Astrocyte (in vitro differentiated cells and primary cell): ENCODE data around the gene PATL2. TPM values are rescaled to one million over a fixed set of nuclear protein-coding genes. Genes with fewer than 3 reads are reported as not detected.

Experiments used
- DNase-seq: peaks from one replicate; pipeline ENCODE4 v3.0.0-alpha.2; 2010; ENCODE audit warnings: low read depth
- FAIRE-seq: peaks from 2 replicates; lab custom pipeline; 2011; peaks lifted over from hg19 to GRCh38; lab: Jason Lieb, UNC
- H2AFZ ChIP-seq: 2 replicates; pipeline ENCODE4 v1.6.0; 2012; ENCODE audit warnings: low read depth, low read length, inconsistent platforms
- H3K27ac ChIP-seq: 2 replicates; pipeline ENCODE4 v1.5.1; 2011; ENCODE audit warnings: low read depth, low read length, inconsistent platforms
- H3K27me3 ChIP-seq: 2 replicates; pipeline ENCODE4 v1.6.0; 2011; ENCODE audit warnings: low read length, inconsistent platforms; ENCODE audit not compliant: insufficient read depth
- H3K36me3 ChIP-seq: 2 replicates; pipeline ENCODE4 v1.5.1; 2011; ENCODE audit warnings: low read length, inconsistent platforms; ENCODE audit not compliant: insufficient read depth
- H3K4me1 ChIP-seq: 2 replicates; pipeline ENCODE4 v1.5.1; 2011; ENCODE audit warnings: low read length, inconsistent platforms; ENCODE audit not compliant: insufficient read depth
- H3K4me2 ChIP-seq: 2 replicates; pipeline ENCODE4 v1.6.0; 2012; ENCODE audit warnings: low read length, inconsistent platforms
- H3K4me3 ChIP-seq: 2 replicates; pipeline ENCODE4 v1.5.1; 2011; ENCODE audit warnings: low read depth, mild to moderate bottlenecking, low read length, inconsistent platforms; ENCODE audit not compliant: insufficient read depth
- H3K79me2 ChIP-seq: 2 replicates; pipeline ENCODE4 v1.6.0; 2012; ENCODE audit warnings: mild to moderate bottlenecking, low read length, inconsistent platforms; ENCODE audit not compliant: insufficient read depth
- H3K9ac ChIP-seq: 2 replicates; pipeline ENCODE4 v1.6.0; 2012; ENCODE audit warnings: mild to moderate bottlenecking, low read length, inconsistent platforms
- H3K9me3 ChIP-seq: 2 replicates; pipeline ENCODE4 v1.5.1; 2012; ENCODE audit warnings: low read depth, mild to moderate bottlenecking, low read length, inconsistent platforms; ENCODE audit not compliant: insufficient read depth
- H4K20me1 ChIP-seq: 2 replicates; pipeline ENCODE4 v1.6.0; 2012; ENCODE audit warnings: low read length, inconsistent platforms; ENCODE audit not compliant: insufficient read depth
- H3K27ac Mint-ChIP-seq: one replicate; pipeline ENCODE4 v1.8.0; 2021; ENCODE audit warnings: mild to moderate bottlenecking, mixed read lengths; ENCODE audit not compliant: unreplicated experiment
- H3K27me3 Mint-ChIP-seq: one replicate; pipeline ENCODE4 v1.8.0; 2021; ENCODE audit warnings: low read depth, mixed read lengths; ENCODE audit not compliant: unreplicated experiment
- H3K36me3 Mint-ChIP-seq: one replicate; pipeline ENCODE4 v1.8.0; 2021; ENCODE audit warnings: low read depth, mixed read lengths; ENCODE audit not compliant: unreplicated experiment
- H3K4me1 Mint-ChIP-seq: one replicate; pipeline ENCODE4 v1.8.0; 2021; ENCODE audit warnings: low read depth, mixed read lengths; ENCODE audit not compliant: unreplicated experiment
- H3K4me3 Mint-ChIP-seq: one replicate; pipeline ENCODE4 v1.8.0; 2021; ENCODE audit warnings: mild to moderate bottlenecking, moderate library complexity, mixed read lengths; ENCODE audit not compliant: unreplicated experiment
- H3K9me3 Mint-ChIP-seq: one replicate; pipeline ENCODE4 v1.8.0; 2021; ENCODE audit warnings: mild to moderate bottlenecking, mixed read lengths; ENCODE audit not compliant: unreplicated experiment
- EZH2 ChIP-seq: IDR thresholded peaks from 2 replicates; pipeline ENCODE4 v1.6.1; 2012; ENCODE audit warnings: mild to moderate bottlenecking, low read length, inconsistent platforms; ENCODE audit not compliant: insufficient read depth
- total RNA-seq: library from RNA; stranded (reverse); gene quantifications from 2 replicates; pipeline ENCODE4 v1.2.1, GENCODE V29; 2021
- TF ChIP-seq, protein P1 (sequence below): IDR thresholded peaks from 2 replicates; pipeline ENCODE4 v1.5.1; 2011; ENCODE audit warnings: low read depth, mild to moderate bottlenecking, inconsistent platforms, low read length, moderate library complexity; ENCODE audit not compliant: insufficient read depth

The PATL2 gene
- total RNA-seq, 1 donor from 2014 or later, result 1.2 TPM

DNA sequence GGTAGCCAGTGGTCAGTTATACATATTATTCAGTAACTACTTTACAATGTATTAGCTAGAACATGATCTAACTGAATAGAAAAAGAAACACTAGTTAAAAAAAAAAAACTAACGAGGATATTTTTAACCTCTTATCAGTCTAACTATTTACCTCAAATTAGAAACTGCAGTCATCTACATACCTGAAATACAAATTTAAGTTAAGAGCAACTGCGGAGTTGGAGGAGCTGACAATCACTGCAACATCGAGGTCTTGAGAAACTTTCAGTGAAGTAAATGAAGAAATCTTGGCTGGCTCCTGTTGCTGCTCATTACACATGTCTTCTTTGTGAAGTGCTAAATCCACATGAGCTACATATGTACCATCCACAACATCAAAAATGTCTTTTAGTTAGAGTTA is 54.2 kb downstream of the PATL2 start:
- Histone ChIP-seq H3K9ac (no peak overlapping the region), H3K4me2 (no peak overlapping the region), H3K79me2 (peaks cover 15% of the 10 kb centered on the region), H3K4me1 (no peaks in the 10 kb centered on the region), H4K20me1 (no peaks in the 10 kb centered on the region), H3K36me3 (peaks cover 13% of the 10 kb centered on the region), H3K9me3 (no peaks in the 10 kb centered on the region), H3K27ac (no peak overlapping the region), H3K27me3 (no peaks in the 10 kb centered on the region), H3K4me3 (no peak overlapping the region), H2AFZ (no peak overlapping the region)
- Mint-ChIP-seq H3K27me3 (no peaks in the 10 kb centered on the region), H3K9me3 (no peaks in the 10 kb centered on the region), H3K4me3 (no peak overlapping the region), H3K36me3 (peaks cover 6% of the 10 kb centered on the region), H3K27ac (no peak overlapping the region), H3K4me1 (peaks cover 3% of the 10 kb centered on the region)
- FAIRE-seq (no peak), DNase-seq (no peak)
- TF ChIP-seq, protein P1, sequence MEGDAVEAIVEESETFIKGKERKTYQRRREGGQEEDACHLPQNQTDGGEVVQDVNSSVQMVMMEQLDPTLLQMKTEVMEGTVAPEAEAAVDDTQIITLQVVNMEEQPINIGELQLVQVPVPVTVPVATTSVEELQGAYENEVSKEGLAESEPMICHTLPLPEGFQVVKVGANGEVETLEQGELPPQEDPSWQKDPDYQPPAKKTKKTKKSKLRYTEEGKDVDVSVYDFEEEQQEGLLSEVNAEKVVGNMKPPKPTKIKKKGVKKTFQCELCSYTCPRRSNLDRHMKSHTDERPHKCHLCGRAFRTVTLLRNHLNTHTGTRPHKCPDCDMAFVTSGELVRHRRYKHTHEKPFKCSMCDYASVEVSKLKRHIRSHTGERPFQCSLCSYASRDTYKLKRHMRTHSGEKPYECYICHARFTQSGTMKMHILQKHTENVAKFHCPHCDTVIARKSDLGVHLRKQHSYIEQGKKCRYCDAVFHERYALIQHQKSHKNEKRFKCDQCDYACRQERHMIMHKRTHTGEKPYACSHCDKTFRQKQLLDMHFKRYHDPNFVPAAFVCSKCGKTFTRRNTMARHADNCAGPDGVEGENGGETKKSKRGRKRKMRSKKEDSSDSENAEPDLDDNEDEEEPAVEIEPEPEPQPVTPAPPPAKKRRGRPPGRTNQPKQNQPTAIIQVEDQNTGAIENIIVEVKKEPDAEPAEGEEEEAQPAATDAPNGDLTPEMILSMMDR, result no peak
- TF ChIP-seq EZH2, result no peak

DNA sequence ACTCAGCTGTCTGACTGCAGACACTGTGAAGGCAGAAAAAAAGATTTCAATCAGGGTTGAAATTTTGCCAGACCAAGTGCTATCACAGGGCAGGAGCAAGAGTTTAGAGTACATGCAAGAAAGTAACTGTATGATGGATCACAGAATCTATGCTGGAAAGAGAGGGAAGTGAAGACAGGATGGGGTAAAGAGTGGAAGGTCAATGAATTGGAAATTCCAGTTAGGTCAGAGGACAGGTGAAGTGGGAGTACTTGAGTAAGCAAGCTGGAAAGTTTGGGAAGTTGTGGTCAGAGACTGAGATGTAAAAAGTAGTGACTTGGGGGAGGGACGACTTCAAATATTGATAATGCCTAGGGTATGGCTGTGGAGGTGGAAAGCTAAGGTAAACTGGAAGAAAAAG is 54.8 kb downstream of the PATL2 start:
- Histone ChIP-seq H3K36me3 (peaks cover 17% of the 10 kb centered on the region), H3K9ac (no peak overlapping the region), H3K9me3 (no peaks in the 10 kb centered on the region), H3K27me3 (no peaks in the 10 kb centered on the region), H3K79me2 (peaks cover 9% of the 10 kb centered on the region), H3K27ac (no peak overlapping the region), H3K4me3 (no peak overlapping the region), H2AFZ (no peak overlapping the region), H3K4me1 (no peaks in the 10 kb centered on the region), H4K20me1 (no peaks in the 10 kb centered on the region), H3K4me2 (no peak overlapping the region)
- TF ChIP-seq EZH2, result no peak
- TF ChIP-seq, protein P1, result no peak
- FAIRE-seq, result no peak
- H3K4me1 Mint-ChIP-seq, result no peaks in the 10 kb centered on the region
- H3K4me3 Mint-ChIP-seq, result no peak overlapping the region
- DNase-seq, result no peak
- no peaks in the 10 kb centered on the region for H3K9me3 Mint-ChIP-seq
- H3K27me3 Mint-ChIP-seq, result no peaks in the 10 kb centered on the region
- peaks cover 8% of the 10 kb centered on the region for H3K36me3 Mint-ChIP-seq
- H3K27ac Mint-ChIP-seq, result no peak overlapping the region

DNA sequence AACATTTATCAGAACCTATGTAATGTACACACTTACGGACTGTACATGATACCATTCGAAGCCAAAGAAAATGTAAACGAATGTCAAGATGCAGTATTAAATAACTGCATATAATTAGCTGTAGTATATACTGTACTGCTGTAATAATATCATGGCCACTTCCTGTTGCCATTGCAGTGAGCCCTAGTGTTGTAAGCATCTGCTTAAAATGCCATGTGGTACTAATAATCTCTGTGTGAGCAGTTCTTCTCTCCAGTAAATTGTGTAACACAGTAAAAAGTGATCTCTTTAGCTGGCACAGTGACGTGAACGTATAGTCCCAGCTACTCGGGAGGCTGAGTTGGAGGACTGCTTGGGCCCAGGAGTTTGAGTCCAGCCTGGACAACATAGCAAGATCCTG is 56.3 kb downstream of the PATL2 start:
- Histone ChIP-seq H3K9ac (no peak overlapping the region), H3K4me1 (no peaks in the 10 kb centered on the region), H3K36me3 (peaks cover 25% of the 10 kb centered on the region), H3K4me2 (no peak overlapping the region), H2AFZ (no peak overlapping the region), H3K79me2 (no peaks in the 10 kb centered on the region), H3K27ac (no peak overlapping the region), H3K27me3 (no peaks in the 10 kb centered on the region), H4K20me1 (no peaks in the 10 kb centered on the region), H3K4me3 (no peak overlapping the region), H3K9me3 (no peaks in the 10 kb centered on the region)
- no peaks in the 10 kb centered on the region for H3K4me1 Mint-ChIP-seq
- H3K27ac Mint-ChIP-seq, result no peak overlapping the region
- no peaks in the 10 kb centered on the region for H3K27me3 Mint-ChIP-seq
- no peak overlapping the region for H3K4me3 Mint-ChIP-seq
- no peak for TF ChIP-seq EZH2
- TF ChIP-seq, protein P1, result no peak
- DNase-seq (no peak), FAIRE-seq (no peak)
- no peaks in the 10 kb centered on the region for H3K9me3 Mint-ChIP-seq
- H3K36me3 Mint-ChIP-seq, result peaks cover 11% of the 10 kb centered on the region
